ENCODE measurements around the gene GTPBP2.

DNA sequence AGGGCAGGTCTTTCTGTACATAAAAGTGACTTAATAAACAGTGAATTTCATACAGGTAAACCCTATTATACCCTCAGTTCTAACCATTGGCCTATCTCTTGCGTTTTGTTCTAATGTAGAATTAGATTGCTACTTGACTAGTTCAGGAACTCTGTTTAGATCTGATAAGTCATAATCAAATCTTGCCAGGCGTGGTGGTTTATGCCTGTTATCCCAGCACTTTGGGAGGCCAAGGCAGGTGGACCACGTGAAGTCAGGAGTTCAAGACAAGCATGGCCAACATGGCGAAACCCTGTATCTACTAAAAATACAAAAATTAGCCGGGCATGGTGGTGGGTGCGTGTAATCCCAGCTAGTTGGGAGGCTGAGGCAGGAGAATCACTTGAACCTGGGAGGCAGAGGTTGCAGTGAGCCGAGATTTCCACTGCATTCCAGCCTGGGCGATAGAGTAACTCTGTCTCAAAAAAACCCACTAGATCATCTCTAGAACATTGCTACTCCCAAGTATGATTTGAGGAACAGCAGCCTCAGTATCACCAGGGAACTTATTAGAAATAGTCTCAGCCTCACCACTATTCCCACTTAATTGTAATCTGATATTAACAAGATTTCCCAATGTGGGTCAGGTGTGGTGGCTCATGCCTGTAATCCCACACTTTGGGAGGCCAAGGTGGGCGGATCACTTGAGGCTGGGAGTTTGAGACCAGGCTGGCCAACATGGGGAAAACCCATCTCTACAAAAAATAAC is 12.2 kb downstream of the GTPBP2 start:
- TF ChIP-seq GLIS3 (CRISPR knock-in tag; IDR thresholded peaks at IDR 0.05) (no peak), TCF4 (CRISPR knock-in tag; IDR thresholded peaks at IDR 0.05; ENCODE audit: borderline replicate concordance) (no peak), ZNF8 (CRISPR knock-in tag; IDR thresholded peaks at IDR 0.05) (no peak), OSR1 (CRISPR knock-in tag; IDR thresholded peaks at IDR 0.05) (no peak), PPARA (CRISPR knock-in tag; IDR thresholded peaks at IDR 0.05; ENCODE audit: borderline replicate concordance) (no peak)
- TF ChIP-seq, protein P1, sequence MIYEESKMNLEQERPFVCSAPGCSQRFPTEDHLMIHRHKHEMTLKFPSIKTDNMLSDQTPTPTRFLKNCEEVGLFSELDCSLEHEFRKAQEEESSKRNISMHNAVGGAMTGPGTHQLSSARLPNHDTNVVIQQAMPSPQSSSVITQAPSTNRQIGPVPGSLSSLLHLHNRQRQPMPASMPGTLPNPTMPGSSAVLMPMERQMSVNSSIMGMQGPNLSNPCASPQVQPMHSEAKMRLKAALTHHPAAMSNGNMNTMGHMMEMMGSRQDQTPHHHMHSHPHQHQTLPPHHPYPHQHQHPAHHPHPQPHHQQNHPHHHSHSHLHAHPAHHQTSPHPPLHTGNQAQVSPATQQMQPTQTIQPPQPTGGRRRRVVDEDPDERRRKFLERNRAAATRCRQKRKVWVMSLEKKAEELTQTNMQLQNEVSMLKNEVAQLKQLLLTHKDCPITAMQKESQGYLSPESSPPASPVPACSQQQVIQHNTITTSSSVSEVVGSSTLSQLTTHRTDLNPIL (CRISPR knock-in tag; IDR thresholded peaks at IDR 0.05; ENCODE audit: low read depth) = no peak

Measured in SK-N-SH treated with all-trans-retinoic acid at 6 μM for 48 hours (cell line).